Myocyte (in vitro differentiated cells): ENCODE results near the gene NEK3. TPM values are rescaled to one million over a fixed set of nuclear protein-coding genes. Genes with fewer than 3 reads are reported as not detected.
"Not testable (repeated sequence)": the region's sequence is repeated elsewhere in the genome, so short reads cannot be mapped to it uniquely, and the experiment has no call there.

Source experiments
- DNase-seq: peaks from one replicate; pipeline ENCODE4 v3.0.0-alpha.2; 2012; ENCODE audit warnings: low read depth
- total RNA-seq: library from RNA; depleted of rRNA; stranded (reverse); fragments of >200 nt; gene quantifications from 2 replicates; pipeline ENCODE4 v1.2.3, GENCODE V29; 2014

Gene NEK3
- total RNA-seq, 1 donor from 2014 or later, result 10.4 TPM

- DNase-seq, result no peak
Observed at GRCh38 chr13:52125547-52125946, 33.9 kb downstream of the NEK3 start.

GRCh38 chr13:52118595-52118994 lies 40.8 kb downstream of the NEK3 start:
- no peak for DNase-seq

- no peak for DNase-seq
Observed at GRCh38 chr13:52118095-52118494, 41.3 kb downstream of the NEK3 start.

- DNase-seq, result no peak
Observed at GRCh38 chr13:52112591-52112990, 46.8 kb downstream of the NEK3 start.

- no peak for DNase-seq
Observed at GRCh38 chr13:52109116-52109670, 50.2 kb downstream of the NEK3 start.

GRCh38 chr13:52105841-52106240 lies 53.6 kb downstream of the NEK3 start:
- no peak for DNase-seq

- no peak for DNase-seq
Observed at GRCh38 chr13:52104624-52105023, 54.8 kb downstream of the NEK3 start.

- no peak for DNase-seq
Observed at GRCh38 chr13:52103386-52103785, 56.0 kb downstream of the NEK3 start.

- DNase-seq, result not testable (repeated sequence)
Observed at GRCh38 chr13:52102423-52102822, 57.0 kb downstream of the NEK3 start.

GRCh38 chr13:52097197-52097596 lies 62.2 kb downstream of the NEK3 start:
- DNase-seq, result no peak

GRCh38 chr13:52096748-52097147 lies 62.6 kb downstream of the NEK3 start:
- DNase-seq, result no peak

GRCh38 chr13:52096062-52096461 lies 63.3 kb downstream of the NEK3 start:
- no peak for DNase-seq

- no peak for DNase-seq
Observed at GRCh38 chr13:52092087-52092486, 67.3 kb downstream of the NEK3 start.

GRCh38 chr13:52091473-52091872 lies 67.9 kb downstream of the NEK3 start:
- DNase-seq, result no peak

- DNase-seq, result peak; percentile 95
Observed at GRCh38 chr13:52085421-52085820, 74.0 kb downstream of the NEK3 start.

GRCh38 chr13:52084981-52085380 lies 74.4 kb downstream of the NEK3 start:
- DNase-seq, result peak; percentile 55

Other genes with a start within 250 kb of the NEK3 start
- gene ATP7B, start 148.1 kb downstream of the NEK3 start, total RNA-seq, result 2.1 and 3.3 TPM in 2 replicates
- gene ALG11, start 147.2 kb downstream of the NEK3 start, total RNA-seq, result 27.7 and 36.3 TPM in 2 replicates
- gene UTP14C, start 134.9 kb downstream of the NEK3 start, total RNA-seq, result 17.2 and 17.3 TPM in 2 replicates
- gene NEK5, start 30.5 kb downstream of the NEK3 start, total RNA-seq, result 0.16 TPM in 1 of 2 replicates, not detected in the other
- gene THSD1, start 246.6 kb upstream of the NEK3 start, total RNA-seq, result 27.1 and 29.0 TPM in 2 replicates